Measurements from ENCODE around the gene QSOX2.

QSOX2 gene

GRCh38 chr9:136194540-136194939 lies 51.1 kb downstream of the QSOX2 start:
- DNase-seq (ENCODE audit: low read depth) = no peak
- no peak overlapping the region for H3K4me3 ChIP-seq (ENCODE audit: control insufficient read depth, low read depth, low read length)
- TF ChIP-seq CTCF (conservative IDR thresholded peaks at IDR 0.05; ENCODE audit: control insufficient read depth, insufficient read depth, low read depth, low read length) = no peak

- no peak for TF ChIP-seq CTCF (conservative IDR thresholded peaks at IDR 0.05; ENCODE audit: control insufficient read depth, insufficient read depth, low read depth, low read length)
- no peak overlapping the region for H3K4me3 ChIP-seq (ENCODE audit: control insufficient read depth, low read depth, low read length)
- DNase-seq (ENCODE audit: low read depth) = no peak
Observed at GRCh38 chr9:136193891-136194279, 51.7 kb downstream of the QSOX2 start.

GRCh38 chr9:136193127-136193890 lies 52.3 kb downstream of the QSOX2 start:
- DNase-seq (ENCODE audit: low read depth) = no peak
- no peak overlapping the region for H3K4me3 ChIP-seq (ENCODE audit: control insufficient read depth, low read depth, low read length)
- no peak for TF ChIP-seq CTCF (conservative IDR thresholded peaks at IDR 0.05; ENCODE audit: control insufficient read depth, insufficient read depth, low read depth, low read length)

- H3K4me3 ChIP-seq (ENCODE audit: control insufficient read depth, low read depth, low read length) = no peak overlapping the region
- DNase-seq (ENCODE audit: low read depth) = no peak
- TF ChIP-seq CTCF (conservative IDR thresholded peaks at IDR 0.05; ENCODE audit: control insufficient read depth, insufficient read depth, low read depth, low read length) = no peak
Observed at GRCh38 chr9:136192289-136193126, 53.1 kb downstream of the QSOX2 start.

GRCh38 chr9:136191960-136192286 lies 53.7 kb downstream of the QSOX2 start:
- no peak for TF ChIP-seq CTCF (conservative IDR thresholded peaks at IDR 0.05; ENCODE audit: control insufficient read depth, insufficient read depth, low read depth, low read length)
- no peak overlapping the region for H3K4me3 ChIP-seq (ENCODE audit: control insufficient read depth, low read depth, low read length)
- DNase-seq (ENCODE audit: low read depth) = no peak

GRCh38 chr9:136191099-136191959 lies 54.3 kb downstream of the QSOX2 start:
- no peak for DNase-seq (ENCODE audit: low read depth)
- no peak for TF ChIP-seq CTCF (conservative IDR thresholded peaks at IDR 0.05; ENCODE audit: control insufficient read depth, insufficient read depth, low read depth, low read length)
- H3K4me3 ChIP-seq (ENCODE audit: control insufficient read depth, low read depth, low read length) = no peak overlapping the region
